ENCODE results near the gene RNF130.
"Not testable (repeated sequence)": the region's sequence is repeated elsewhere in the genome, so short reads cannot be mapped to it uniquely, and the experiment has no call there.

Gene RNF130

GRCh38 chr5:180102636-180103035, 31.1 kb upstream of the RNF130 start:
- DNase-seq: no peak

GRCh38 chr5:180101451-180102105, 30.0 kb upstream of the RNF130 start:
- no peak for DNase-seq

GRCh38 chr5:180100621-180101450, 29.3 kb upstream of the RNF130 start:
- no peak for DNase-seq

- no peak for DNase-seq
These were observed 28.4 kb upstream of the RNF130 start for GRCh38 chr5:180099733-180100611.

- DNase-seq: no peak
These were observed 27.6 kb upstream of the RNF130 start for GRCh38 chr5:180098991-180099732.

GRCh38 chr5:180098526-180098925, 27.0 kb upstream of the RNF130 start:
- DNase-seq: no peak

GRCh38 chr5:180097926-180098325, 26.4 kb upstream of the RNF130 start:
- no peak for DNase-seq

GRCh38 chr5:180097163-180097894, 25.8 kb upstream of the RNF130 start:
- DNase-seq: no peak

GRCh38 chr5:180096616-180097015, 25.1 kb upstream of the RNF130 start:
- no peak for DNase-seq

- no peak for DNase-seq
These were observed 24.0 kb upstream of the RNF130 start for GRCh38 chr5:180095545-180095944.

- DNase-seq: no peak
These were observed 22.3 kb upstream of the RNF130 start for GRCh38 chr5:180093651-180094382.

- no peak for DNase-seq
These were observed 21.7 kb upstream of the RNF130 start for GRCh38 chr5:180093241-180093640.

GRCh38 chr5:180090769-180091546, 19.4 kb upstream of the RNF130 start:
- DNase-seq: peak; percentile 67

- peak; percentile 95 for DNase-seq
These were observed 18.7 kb upstream of the RNF130 start for GRCh38 chr5:180090098-180090768.

GRCh38 chr5:180089628-180090027, 18.1 kb upstream of the RNF130 start:
- DNase-seq: not testable (repeated sequence)

- DNase-seq: no peak
These were observed 17.0 kb upstream of the RNF130 start for GRCh38 chr5:180088561-180088960.

GRCh38 chr5:180086816-180087399, 15.3 kb upstream of the RNF130 start:
- no peak for DNase-seq

GRCh38 chr5:180085837-180086236, 14.3 kb upstream of the RNF130 start:
- DNase-seq: no peak
